SK-N-MC (cell line): ENCODE data around the gene HSD11B2.

Source experiments
- DNase-seq: peaks from one replicate; pipeline ENCODE4 v3.0.0-alpha.2; 2011; ENCODE audit warnings: low read depth, low spot score
- H3K27ac ChIP-seq: fragments of 200-600 bp; sonication (generic); 2 replicates; pipeline ENCODE4 v1.5.1; 2016; ENCODE audit warnings: mixed run types
- H3K36me3 ChIP-seq: fragments of 200-600 bp; sonication (generic); 2 replicates; pipeline ENCODE4 v1.6.1; 2017; ENCODE audit warnings: antibody characterized with exemption, low read length, mixed read lengths; ENCODE audit not compliant: insufficient read depth
- H3K4me3 ChIP-seq: fragments of 200-600 bp; sonication (generic); 2 replicates; pipeline ENCODE4 v1.5.1; 2016
- H3K9ac ChIP-seq: fragments of 200-600 bp; sonication (generic); 2 replicates; pipeline ENCODE4 v1.8.0; 2017; ENCODE audit warnings: mixed run types, mixed read lengths; ENCODE audit not compliant: insufficient read length
- H3K9me3 ChIP-seq: fragments of 200-600 bp; sonication (generic); 2 replicates; pipeline ENCODE4 v1.6.1; 2017; ENCODE audit warnings: low read depth, mild to moderate bottlenecking, antibody characterized with exemption, low read length, moderate library complexity, mixed read lengths
- EZH2 ChIP-seq: fragments of 200-600 bp; sonication (generic); IDR thresholded peaks from one replicate; pipeline ENCODE4 v1.6.1; 2017; ENCODE audit warnings: antibody characterized with exemption
- FOXP2 ChIP-seq: optimal IDR thresholded peaks from 2 replicates; pipeline ENCODE3; 2011; ENCODE audit warnings: mild to moderate bottlenecking, moderate library complexity; ENCODE audit not compliant: insufficient read depth; ENCODE audit errors: extremely low read length, control extremely low read depth
- POLR2AphosphoS5 ChIP-seq: IDR thresholded peaks from 2 replicates; pipeline ENCODE4 v1.6.1; 2012; ENCODE audit warnings: mild to moderate bottlenecking, low read depth, low read length, borderline replicate concordance

The HSD11B2 gene

GRCh38 chr16:67419931-67420330 is 11.0 kb upstream of the HSD11B2 start:
- Histone ChIP-seq H3K9me3 (no peaks in the 10 kb centered on the region), H3K4me3 (no peak overlapping the region), H3K36me3 (no peaks in the 10 kb centered on the region), H3K9ac (no peak overlapping the region), H3K27ac (no peak overlapping the region)
- TF ChIP-seq EZH2 = no peak
- DNase-seq = no peak

- DNase-seq = no peak
- H3K9ac ChIP-seq = no peak overlapping the region
- no peaks in the 10 kb centered on the region for H3K9me3 ChIP-seq
- no peak overlapping the region for H3K4me3 ChIP-seq
- no peaks in the 10 kb centered on the region for H3K36me3 ChIP-seq
- TF ChIP-seq POLR2AphosphoS5 (no peak), EZH2 (no peak), FOXP2 (no peak)
- H3K27ac ChIP-seq = 0 out of 2 replicates have a peak overlapping the region, but pooled peaks have one; percentile 42
These were observed 9.9 kb upstream of the HSD11B2 start for GRCh38 chr16:67421030-67421429.

GRCh38 chr16:67423015-67423414 is 7.9 kb upstream of the HSD11B2 start:
- Histone ChIP-seq H3K36me3 (no peaks in the 10 kb centered on the region), H3K27ac (peak overlapping the region; percentile 92)

GRCh38 chr16:67423611-67424260 is 7.2 kb upstream of the HSD11B2 start:
- TF ChIP-seq FOXP2 (no peak), EZH2 (no peak), POLR2AphosphoS5 (no peak)
- H3K27ac ChIP-seq = peak overlapping the region; percentile 92

More at GRCh38 chr16:67423015-67423414, 7.9 kb upstream of the HSD11B2 start:
- H3K9me3 ChIP-seq = no peaks in the 10 kb centered on the region
- no peak for DNase-seq
- no peak for TF ChIP-seq FOXP2
- H3K9ac ChIP-seq = no peak overlapping the region
- H3K4me3 ChIP-seq = peak overlapping the region; percentile 64; the same call in 1 of the 2 replicates

GRCh38 chr16:67424261-67424615 is 6.7 kb upstream of the HSD11B2 start:
- no peak for DNase-seq
- Histone ChIP-seq H3K27ac (peak overlapping the region; percentile 92), H3K9ac (no peak overlapping the region), H3K36me3 (no peaks in the 10 kb centered on the region), H3K4me3 (peak overlapping the region; percentile 64), H3K9me3 (no peaks in the 10 kb centered on the region)
- TF ChIP-seq EZH2 = no peak
- TF ChIP-seq POLR2AphosphoS5 = no peak
- no peak for TF ChIP-seq FOXP2

More at GRCh38 chr16:67423611-67424260, 7.2 kb upstream of the HSD11B2 start:
- Histone ChIP-seq H3K4me3 (peak overlapping the region; percentile 64), H3K36me3 (no peaks in the 10 kb centered on the region), H3K9me3 (no peaks in the 10 kb centered on the region), H3K9ac (no peak overlapping the region)
- no peak for DNase-seq

GRCh38 chr16:67425061-67425460 is 5.9 kb upstream of the HSD11B2 start:
- H3K9me3 ChIP-seq = no peaks in the 10 kb centered on the region
- peak overlapping the region; percentile 64 for H3K4me3 ChIP-seq
- no peaks in the 10 kb centered on the region for H3K36me3 ChIP-seq
- TF ChIP-seq POLR2AphosphoS5 = no peak
- no peak for TF ChIP-seq EZH2
- no peak for TF ChIP-seq FOXP2
- peak overlapping the region; percentile 92 for H3K27ac ChIP-seq
- no peak overlapping the region for H3K9ac ChIP-seq
- DNase-seq = no peak

- DNase-seq = no peak
- peak overlapping the region; percentile 64 for H3K4me3 ChIP-seq
- no peaks in the 10 kb centered on the region for H3K9me3 ChIP-seq
- no peak for TF ChIP-seq FOXP2
- no peak for TF ChIP-seq EZH2
- TF ChIP-seq POLR2AphosphoS5 = no peak
- no peaks in the 10 kb centered on the region for H3K36me3 ChIP-seq
- H3K9ac ChIP-seq = no peak overlapping the region
- H3K27ac ChIP-seq = peak overlapping the region; percentile 92
These were observed 5.3 kb upstream of the HSD11B2 start for GRCh38 chr16:67425580-67425979.

- DNase-seq = no peak
- H3K4me3 ChIP-seq = no peak overlapping the region
- peak overlapping the region; percentile 92; the same call in 1 of the 2 replicates for H3K27ac ChIP-seq
- TF ChIP-seq POLR2AphosphoS5 (no peak), FOXP2 (no peak), EZH2 (no peak)
- no peaks in the 10 kb centered on the region for H3K36me3 ChIP-seq
- H3K9me3 ChIP-seq = no peaks in the 10 kb centered on the region
- H3K9ac ChIP-seq = no peak overlapping the region
These were observed 4.9 kb upstream of the HSD11B2 start for GRCh38 chr16:67426022-67426421.

GRCh38 chr16:67426950-67427349 is 4.0 kb upstream of the HSD11B2 start:
- TF ChIP-seq POLR2AphosphoS5 = no peak
- TF ChIP-seq EZH2 = no peak
- TF ChIP-seq FOXP2 = no peak
- no peak overlapping the region for H3K4me3 ChIP-seq
- H3K36me3 ChIP-seq = no peaks in the 10 kb centered on the region
- H3K27ac ChIP-seq = no peak overlapping the region
- H3K9me3 ChIP-seq = no peaks in the 10 kb centered on the region
- H3K9ac ChIP-seq = no peak overlapping the region
- DNase-seq = no peak

GRCh38 chr16:67428146-67428731 is 2.7 kb upstream of the HSD11B2 start:
- H3K4me3 ChIP-seq = no peak overlapping the region
- H3K36me3 ChIP-seq = no peaks in the 10 kb centered on the region
- TF ChIP-seq FOXP2 = no peak
- no peak for TF ChIP-seq POLR2AphosphoS5
- TF ChIP-seq EZH2 = no peak
- no peak for DNase-seq
- H3K9ac ChIP-seq = no peak overlapping the region
- H3K9me3 ChIP-seq = no peaks in the 10 kb centered on the region
- no peak overlapping the region for H3K27ac ChIP-seq
